Progenitor cell of endocrine pancreas (in vitro differentiated cells): ENCODE results near the gene RHOH. TPM values are rescaled to one million over a fixed set of nuclear protein-coding genes. Genes with fewer than 3 reads are reported as not detected.

ENCODE experiments used
- DNase-seq: peaks from one replicate; pipeline ENCODE4 v3.0.0; 2021; ENCODE audit warnings: low spot score; ENCODE audit not compliant: unreplicated experiment
- H3K27ac Mint-ChIP-seq: 2 replicates; pipeline ENCODE4 v1.8.0; 2021; ENCODE audit warnings: mild to moderate bottlenecking, moderate library complexity, mixed read lengths
- H3K27me3 Mint-ChIP-seq: 2 replicates; pipeline ENCODE4 v1.8.0; 2021; ENCODE audit warnings: mixed read lengths
- H3K36me3 Mint-ChIP-seq: 2 replicates; pipeline ENCODE4 v1.8.0; 2022; ENCODE audit warnings: mixed read lengths; ENCODE audit not compliant: insufficient read depth
- H3K4me1 Mint-ChIP-seq: 2 replicates; pipeline ENCODE4 v1.8.0; 2021; ENCODE audit warnings: low read depth, mixed read lengths
- H3K4me3 Mint-ChIP-seq: 2 replicates; pipeline ENCODE4 v1.8.0; 2021; ENCODE audit warnings: low read depth, mild to moderate bottlenecking, moderate library complexity, mixed read lengths
- H3K9me3 Mint-ChIP-seq: 2 replicates; pipeline ENCODE4 v1.8.0; 2021; ENCODE audit warnings: low read depth, mixed read lengths
- CTCF ChIP-seq: fragments of 200-600 bp; sonication (generic); IDR thresholded peaks from one replicate; pipeline ENCODE4 v1.5.0; 2021; ENCODE audit warnings: antibody characterized with exemption, mild to moderate bottlenecking; ENCODE audit not compliant: unreplicated experiment
- total RNA-seq: library from RNA; stranded (reverse); gene quantifications from 2 replicates; pipeline ENCODE4 v1.2.1, GENCODE V29; 2021

RHOH gene
- total RNA-seq, 1 donor from 2014 or later, result 4.5 TPM

- peaks cover 3% of the 10 kb centered on the region for H3K9me3 Mint-ChIP-seq
- H3K27me3 Mint-ChIP-seq, result no peaks in the 10 kb centered on the region
- H3K4me3 Mint-ChIP-seq, result no peak overlapping the region
- TF ChIP-seq CTCF, result no peak
- DNase-seq, result no peak
- peaks cover 1% of the 10 kb centered on the region for H3K36me3 Mint-ChIP-seq
- H3K27ac Mint-ChIP-seq, result no peak overlapping the region
- H3K4me1 Mint-ChIP-seq, result peaks cover 12% of the 10 kb centered on the region
These were observed 23.4 kb upstream of the RHOH start for GRCh38 chr4:40173470-40173875.

GRCh38 chr4:40176602-40177001, 20.2 kb upstream of the RHOH start:
- Mint-ChIP-seq H3K4me1 (peaks cover 16% of the 10 kb centered on the region), H3K27me3 (no peaks in the 10 kb centered on the region), H3K4me3 (peak overlapping the region; percentile 20), H3K9me3 (no peaks in the 10 kb centered on the region), H3K36me3 (no peaks in the 10 kb centered on the region), H3K27ac (peak overlapping the region; percentile 8)
- DNase-seq, result no peak
- no peak for TF ChIP-seq CTCF

GRCh38 chr4:40177591-40177990, 19.2 kb upstream of the RHOH start:
- no peak overlapping the region for H3K27ac Mint-ChIP-seq
- H3K4me1 Mint-ChIP-seq, result peaks cover 16% of the 10 kb centered on the region
- TF ChIP-seq CTCF, result no peak
- H3K27me3 Mint-ChIP-seq, result no peaks in the 10 kb centered on the region
- DNase-seq, result no peak
- H3K9me3 Mint-ChIP-seq, result no peaks in the 10 kb centered on the region
- no peaks in the 10 kb centered on the region for H3K36me3 Mint-ChIP-seq
- H3K4me3 Mint-ChIP-seq, result no peak overlapping the region

- no peaks in the 10 kb centered on the region for H3K36me3 Mint-ChIP-seq
These were observed 18.2 kb upstream of the RHOH start for GRCh38 chr4:40178672-40179071.

GRCh38 chr4:40179360-40179759, 17.5 kb upstream of the RHOH start:
- no peak for TF ChIP-seq CTCF
- peaks cover 16% of the 10 kb centered on the region for H3K4me1 Mint-ChIP-seq
- no peak overlapping the region for H3K27ac Mint-ChIP-seq
- no peak for DNase-seq
- no peaks in the 10 kb centered on the region for H3K36me3 Mint-ChIP-seq
- no peaks in the 10 kb centered on the region for H3K9me3 Mint-ChIP-seq
- H3K4me3 Mint-ChIP-seq, result no peak overlapping the region
- no peaks in the 10 kb centered on the region for H3K27me3 Mint-ChIP-seq

More at GRCh38 chr4:40178672-40179071, 18.2 kb upstream of the RHOH start:
- no peak for TF ChIP-seq CTCF
- DNase-seq, result no peak
- no peak overlapping the region for H3K27ac Mint-ChIP-seq
- no peaks in the 10 kb centered on the region for H3K9me3 Mint-ChIP-seq
- H3K27me3 Mint-ChIP-seq, result no peaks in the 10 kb centered on the region
- H3K4me1 Mint-ChIP-seq, result peaks cover 16% of the 10 kb centered on the region
- no peak overlapping the region for H3K4me3 Mint-ChIP-seq
